ENCODE measurements around the gene ANKRD39. TPM values are rescaled to one million over a fixed set of nuclear protein-coding genes. Genes with fewer than 3 reads are reported as not detected.

Gene ANKRD39
- total and polyA plus RNA-seq, 10 of the 15 experiments (the other 5 are each of a cell fraction or from before 2014, with no cell fraction given) = 7.4 to 36.2 (median 23.7) TPM

- no peak overlapping the region for H3K4me2 ChIP-seq (ENCODE audit: control insufficient read depth, insufficient read depth)
- WGBS (ENCODE audit: insufficient coverage, insufficient replicate concordance, low lambda C conversion rate, missing lambda C conversion rate) = 91% methylated on average over 12 of the region's 12 CpGs
- peaks cover 2 to 4% of the 10 kb centered on the region in 2 experiments; a peak in 3 of 4 replicates for H3K36me3 ChIP-seq (ENCODE audit: control insufficient read depth in 2 of 2, insufficient read depth in 2 of 2, low read length in 1 of 2)
- intact Hi-C loops (cut with micrococcal nuclease; ENCODE audit: unreplicated experiment) (no loop called here), in situ Hi-C loops (cut with MboI) (no loop called here)
- no peak for ATAC-seq
- H3K79me2 ChIP-seq (ENCODE audit: control insufficient read depth, insufficient read depth, low read length) = no peaks in the 10 kb centered on the region
- TF ChIP-seq PAX8 (IDR thresholded peaks at IDR 0.05) (no peak), JUNB (IDR thresholded peaks at IDR 0.05) (no peak), BHLHE40 (IDR thresholded peaks at IDR 0.05; ENCODE audit: borderline replicate concordance in 1 of 2, low read depth in 2 of 2, low read length in 1 of 2) (no peak), CHD4 (IDR thresholded peaks at IDR 0.05) (no peak), ELK1 (IDR thresholded peaks at IDR 0.05; ENCODE audit: low read depth, low read length) (no peak), ZNF622 (IDR thresholded peaks at IDR 0.05) (no peak), IRF4 (IDR thresholded peaks at IDR 0.05; ENCODE audit: low read depth, low read length) (no peak), RELA (IDR thresholded peaks at IDR 0.05; ENCODE audit: borderline replicate concordance, partially characterized antibody) (no peak), SUZ12 (IDR thresholded peaks at IDR 0.05; ENCODE audit: unreplicated experiment) (no peak), RAD21 (IDR thresholded peaks at IDR 0.05; ENCODE audit: insufficient read depth, low read depth, low read length) (no peak), IKZF2 (IDR thresholded peaks at IDR 0.05) (no peak)
- H3K27me3 ChIP-seq (replicated peaks in 1 of 2; ENCODE audit: control insufficient read depth in 2 of 2, insufficient read depth in 2 of 2, low read length in 1 of 2) = no peaks in the 10 kb centered on the region
- H3K4me1 ChIP-seq (ENCODE audit: control insufficient read depth, insufficient read depth, low read length) = peaks cover 4% of the 10 kb centered on the region
- H3K9ac ChIP-seq (ENCODE audit: control insufficient read depth, insufficient read depth, low read length) = no peak overlapping the region
- H4K20me1 ChIP-seq (ENCODE audit: control insufficient read depth, insufficient read depth) = no peaks in the 10 kb centered on the region
- RAD21 ChIA-PET (ENCODE audit: unreplicated experiment) = no interaction called here
- CTCF ChIA-PET = interaction anchor here (0.6 to 1.0 kb wide), 2 partner anchors 9 to 23 kb away, joined by 3 read pairs; no protein-coding TSS in a partner anchor
- FAIRE-seq = no peak
- no peak overlapping the region for H3K4me3 ChIP-seq
- DNase-seq (ENCODE audit: low read depth, low spot score) = no peak
- no peak overlapping the region for H3K27ac ChIP-seq (ENCODE audit: control insufficient read depth, insufficient read depth)
- no peak overlapping the region for H2AFZ ChIP-seq (ENCODE audit: control insufficient read depth, low read depth, low read length)
- TSS peak; percentile 35 for BruUV-seq (replicated peaks)
- SMC1A ChIA-PET (ENCODE audit: uncharacterized antibody, unreplicated experiment) = interaction anchor here (1.0 to 1.7 kb wide), 2 partner anchors 9 to 183 kb away, joined by 3 to 4 read pairs; no protein-coding TSS in a partner anchor
- no peaks in the 10 kb centered on the region for H3K9me3 ChIP-seq (replicated peaks; ENCODE audit: control insufficient read depth, insufficient read depth, low read length)
- POLR2A ChIA-PET = interaction anchor here (0.5 kb wide), 1 partner anchor 20 kb away, joined by 3 read pairs; no protein-coding TSS in a partner anchor
Measured at GRCh38 chr2:96809951-96810782, 47.6 kb downstream of the ANKRD39 start.

Data from GM12878 (cell line).